Activated naive CD4-positive, alpha-beta T cell treated with anti-CD3 and anti-CD28 coated beads, Interleukin-2, amount 50 U/mL, for 72 hours (primary cell): ENCODE data around the gene OSBPL10. TPM values are rescaled to one million over a fixed set of nuclear protein-coding genes. Genes with fewer than 3 reads are reported as not detected.

Source experiments
- ATAC-seq, 2 donors: fragments of 150-1000 bp; cut with Tn5 transposase; 2 replicates each; pipeline ENCODE4 v1.10.0; 2021; ENCODE audit warnings: mild to moderate bottlenecking in 2 of 2, moderate library complexity in 2 of 2
- DNase-seq, 2 donors: peaks; one replicate each; pipeline ENCODE4 v3.0.0; 2021 to 2022; ENCODE audit warnings: low spot score in 2 of 2
- H3K27ac Mint-ChIP-seq, 2 donors: one replicate each; pipeline ENCODE4 v1.8.0; 2022; ENCODE audit warnings: mild to moderate bottlenecking in 2 of 2, mixed read lengths in 2 of 2
- H3K36me3 Mint-ChIP-seq, 2 donors: one replicate each; pipeline ENCODE4 v1.8.0; 2022; ENCODE audit warnings: mixed read lengths in 2 of 2
- H3K9me3 Mint-ChIP-seq, 2 donors: one replicate each; pipeline ENCODE4 v1.8.0; 2022; ENCODE audit warnings: mixed read lengths in 2 of 2
- total RNA-seq, 2 donors: library from RNA; stranded (reverse); gene quantifications; one replicate each; pipeline ENCODE4 v1.2.3, GENCODE V29; 2022

The OSBPL10 gene
- total RNA-seq, 2 donors from 2014 or later, result 1.1 to 32.6 TPM

- Mint-ChIP-seq H3K9me3 (peaks cover 0 to 7% of the 10 kb centered on the region in 2 donors), H3K27ac (no peak overlapping the region), H3K36me3 (no peaks in the 10 kb centered on the region)
- no peak for ATAC-seq
- no peak for DNase-seq
Measured at GRCh38 chr3:31839144-31839917, 141.7 kb downstream of the OSBPL10 start.

- Mint-ChIP-seq H3K27ac (no peak overlapping the region), H3K36me3 (no peaks in the 10 kb centered on the region), H3K9me3 (no peaks in the 10 kb centered on the region)
- ATAC-seq (no peak), DNase-seq (no peak)
Measured at GRCh38 chr3:31836131-31837075, 144.7 kb downstream of the OSBPL10 start.

GRCh38 chr3:31833391-31834190 lies 147.5 kb downstream of the OSBPL10 start:
- ATAC-seq (no peak), DNase-seq (no peak)
- Mint-ChIP-seq H3K36me3 (no peaks in the 10 kb centered on the region), H3K27ac (no peak overlapping the region), H3K9me3 (no peaks in the 10 kb centered on the region)

GRCh38 chr3:31832551-31832950 lies 148.5 kb downstream of the OSBPL10 start:
- DNase-seq (no peak), ATAC-seq (no peak)
- H3K27ac Mint-ChIP-seq, result no peak overlapping the region
- H3K9me3 Mint-ChIP-seq, result no peaks in the 10 kb centered on the region
- no peaks in the 10 kb centered on the region for H3K36me3 Mint-ChIP-seq

- no peak for DNase-seq
- H3K36me3 Mint-ChIP-seq, result no peaks in the 10 kb centered on the region
- no peak overlapping the region for H3K27ac Mint-ChIP-seq
Measured at GRCh38 chr3:31831591-31831990, 149.5 kb downstream of the OSBPL10 start.

GRCh38 chr3:31829826-31830426 lies 151.1 kb downstream of the OSBPL10 start:
- ATAC-seq (no peak), DNase-seq (no peak)
- Mint-ChIP-seq H3K36me3 (no peaks in the 10 kb centered on the region), H3K9me3 (no peaks in the 10 kb centered on the region), H3K27ac (no peak overlapping the region)

More at GRCh38 chr3:31831591-31831990, 149.5 kb downstream of the OSBPL10 start:
- ATAC-seq, result no peak
- H3K9me3 Mint-ChIP-seq, result no peaks in the 10 kb centered on the region

- peak overlapping the region in 1 of 2 donors; percentile 87 for H3K27ac Mint-ChIP-seq
- no peak for ATAC-seq
Measured at GRCh38 chr3:31829010-31829409, 152.1 kb downstream of the OSBPL10 start.

GRCh38 chr3:31828007-31828406 lies 153.1 kb downstream of the OSBPL10 start:
- H3K27ac Mint-ChIP-seq, result no peak overlapping the region
- no peak for DNase-seq
- H3K36me3 Mint-ChIP-seq, result no peaks in the 10 kb centered on the region
- no peaks in the 10 kb centered on the region for H3K9me3 Mint-ChIP-seq
- no peak for ATAC-seq

More at GRCh38 chr3:31829010-31829409, 152.1 kb downstream of the OSBPL10 start:
- DNase-seq, result no peak
- Mint-ChIP-seq H3K9me3 (no peaks in the 10 kb centered on the region), H3K36me3 (no peaks in the 10 kb centered on the region)

GRCh38 chr3:31823184-31823583 lies 157.9 kb downstream of the OSBPL10 start:
- H3K36me3 Mint-ChIP-seq, result no peaks in the 10 kb centered on the region
- H3K27ac Mint-ChIP-seq, result no peak overlapping the region
- peak; percentile 31 to 58 for ATAC-seq

GRCh38 chr3:31821118-31821517 lies 159.9 kb downstream of the OSBPL10 start:
- Mint-ChIP-seq H3K9me3 (no peaks in the 10 kb centered on the region), H3K27ac (no peak overlapping the region), H3K36me3 (no peaks in the 10 kb centered on the region)
- DNase-seq (no peak), ATAC-seq (no peak)

More at GRCh38 chr3:31823184-31823583, 157.9 kb downstream of the OSBPL10 start:
- no peaks in the 10 kb centered on the region for H3K9me3 Mint-ChIP-seq
- no peak for DNase-seq

GRCh38 chr3:31819441-31819840 lies 161.6 kb downstream of the OSBPL10 start:
- no peak for DNase-seq
- no peak for ATAC-seq
- Mint-ChIP-seq H3K9me3 (no peaks in the 10 kb centered on the region), H3K36me3 (no peaks in the 10 kb centered on the region), H3K27ac (peak overlapping the region in 1 of 2 donors; percentile 12)

- H3K9me3 Mint-ChIP-seq, result peaks cover 0 to 5% of the 10 kb centered on the region in 2 donors
Measured at GRCh38 chr3:31817411-31817966, 163.6 kb downstream of the OSBPL10 start.

GRCh38 chr3:31815631-31816440 lies 165.2 kb downstream of the OSBPL10 start:
- ATAC-seq (no peak), DNase-seq (no peak)
- no peaks in the 10 kb centered on the region for H3K36me3 Mint-ChIP-seq
- peaks cover 0 to 5% of the 10 kb centered on the region in 2 donors for H3K9me3 Mint-ChIP-seq
- peak overlapping the region in 1 of 2 donors; percentile 65 for H3K27ac Mint-ChIP-seq

More at GRCh38 chr3:31817411-31817966, 163.6 kb downstream of the OSBPL10 start:
- ATAC-seq (no peak), DNase-seq (no peak)
- no peaks in the 10 kb centered on the region for H3K36me3 Mint-ChIP-seq
- no peak overlapping the region for H3K27ac Mint-ChIP-seq

GRCh38 chr3:31815006-31815405 lies 166.1 kb downstream of the OSBPL10 start:
- H3K9me3 Mint-ChIP-seq, result peaks cover 0 to 5% of the 10 kb centered on the region in 2 donors
- DNase-seq, result no peak
- ATAC-seq, result no peak
- H3K27ac Mint-ChIP-seq, result no peak overlapping the region
- no peaks in the 10 kb centered on the region for H3K36me3 Mint-ChIP-seq

- Mint-ChIP-seq H3K27ac (no peak overlapping the region), H3K9me3 (peaks cover 0 to 5% of the 10 kb centered on the region in 2 donors), H3K36me3 (no peaks in the 10 kb centered on the region)
- DNase-seq (no peak), ATAC-seq (no peak)
Measured at GRCh38 chr3:31813686-31814085, 167.4 kb downstream of the OSBPL10 start.
